H9 (cell line): ENCODE results near the gene NHSL2. TPM values are rescaled to one million over a fixed set of nuclear protein-coding genes. Genes with fewer than 3 reads are reported as not detected.

ENCODE experiments used
- DNase-seq: peaks from one replicate; pipeline ENCODE4 v3.0.0-alpha.2; 2017
- H2AFZ ChIP-seq: one replicate; pipeline ENCODE4 v1.6.1; 2013; ENCODE audit warnings: mild to moderate bottlenecking, low read length, control low read depth, moderate library complexity
- H2AK5ac ChIP-seq: 2 replicates; pipeline ENCODE4 v1.6.1; 2013; ENCODE audit warnings: low read length, control low read depth, mixed read lengths; ENCODE audit not compliant: insufficient read length
- H2BK120ac ChIP-seq: one replicate; pipeline ENCODE4 v1.6.1; 2013; ENCODE audit warnings: low read depth, mild to moderate bottlenecking, low read length, control low read depth, inconsistent platforms; ENCODE audit not compliant: poor library complexity, severe bottlenecking
- H2BK12ac ChIP-seq: 2 replicates; pipeline ENCODE4 v1.6.1; 2013; ENCODE audit warnings: low read length, control low read depth, mixed read lengths, low read depth; ENCODE audit not compliant: insufficient read length
- H2BK15ac ChIP-seq: 2 replicates; pipeline ENCODE4 v1.6.1; 2013; ENCODE audit warnings: low read depth, low read length, control low read depth
- H2BK20ac ChIP-seq: one replicate; pipeline ENCODE4 v1.6.1; 2013; ENCODE audit warnings: low read depth, mild to moderate bottlenecking, low read length, control low read depth, inconsistent platforms; ENCODE audit not compliant: poor library complexity, severe bottlenecking
- H2BK5ac ChIP-seq: 2 replicates; pipeline ENCODE4 v1.6.1; 2013; ENCODE audit warnings: low read length, control low read depth, mixed read lengths; ENCODE audit not compliant: insufficient read length
- H3K14ac ChIP-seq: 2 replicates; pipeline ENCODE4 v1.6.1; 2013; ENCODE audit warnings: low read length, control low read depth; ENCODE audit not compliant: insufficient read depth
- H3K18ac ChIP-seq: 2 replicates; pipeline ENCODE4 v1.6.1; 2013; ENCODE audit warnings: low read depth, mild to moderate bottlenecking, mixed read lengths, low read length, control low read depth; ENCODE audit not compliant: insufficient read length
- H3K23ac ChIP-seq: 2 replicates; pipeline ENCODE4 v1.6.1; 2013; ENCODE audit warnings: low read length, control low read depth, mixed read lengths, low read depth; ENCODE audit not compliant: insufficient read length
- H3K23me2 ChIP-seq: 2 replicates; pipeline ENCODE4 v1.6.1; 2013; ENCODE audit warnings: low read depth, mild to moderate bottlenecking, mixed read lengths, low read length, control low read depth; ENCODE audit not compliant: insufficient read length, poor library complexity, severe bottlenecking
- H3K27ac ChIP-seq: 2 replicates; pipeline ENCODE4 v1.5.1; 2013; ENCODE audit warnings: low read length, control low read depth, mixed read lengths, low read depth; ENCODE audit not compliant: insufficient read length
- H3K27me3 ChIP-seq: 2 replicates; pipeline ENCODE4 v1.6.1; 2013; ENCODE audit warnings: low read length, control low read depth, inconsistent platforms; ENCODE audit not compliant: insufficient read depth
- H3K4ac ChIP-seq: 2 replicates; pipeline ENCODE4 v1.6.1; 2013; ENCODE audit warnings: low read depth, mild to moderate bottlenecking, control low read depth, inconsistent platforms, low read length, moderate library complexity
- H3K4me1 ChIP-seq: 2 replicates; pipeline ENCODE4 v1.6.1; 2013; ENCODE audit warnings: low read length, control low read depth, inconsistent platforms; ENCODE audit not compliant: insufficient read depth
- H3K4me2 ChIP-seq: 2 replicates; pipeline ENCODE4 v1.6.1; 2013; ENCODE audit warnings: low read length, control low read depth, mixed read lengths; ENCODE audit not compliant: insufficient read length, insufficient read depth
- H3K56ac ChIP-seq: 2 replicates; pipeline ENCODE4 v1.6.1; 2013; ENCODE audit warnings: low read depth, mild to moderate bottlenecking, mixed read lengths, low read length, control low read depth; ENCODE audit not compliant: insufficient read length
- H3K79me1 ChIP-seq: 2 replicates; pipeline ENCODE4 v1.6.1; 2013; ENCODE audit warnings: low read depth, mild to moderate bottlenecking, moderate library complexity, low read length, control low read depth, inconsistent platforms; ENCODE audit not compliant: insufficient read depth, poor library complexity, severe bottlenecking
- H3K79me2 ChIP-seq: 2 replicates; pipeline ENCODE4 v1.6.1; 2013; ENCODE audit warnings: low read length, control low read depth, inconsistent platforms; ENCODE audit not compliant: insufficient read depth
- H3K9ac ChIP-seq: 2 replicates; pipeline ENCODE4 v1.6.1; 2013; ENCODE audit warnings: low read length, control low read depth, mixed read lengths; ENCODE audit not compliant: insufficient read length; ENCODE audit errors: extremely low read depth
- H3K9me3 ChIP-seq: one replicate; pipeline ENCODE4 v1.6.1; 2013; ENCODE audit warnings: low read depth, low read length, inconsistent platforms; ENCODE audit not compliant: control insufficient read depth
- H3T11ph ChIP-seq: one replicate; pipeline ENCODE4 v1.6.1; 2013; ENCODE audit warnings: mild to moderate bottlenecking, low read length, control low read depth, inconsistent platforms
- H4K20me1 ChIP-seq: one replicate; pipeline ENCODE4 v1.6.1; 2013; ENCODE audit not compliant: control insufficient read depth, insufficient read length, insufficient read depth
- H4K5ac ChIP-seq: 2 replicates; pipeline ENCODE4 v1.6.1; 2013; ENCODE audit warnings: low read depth, mild to moderate bottlenecking, mixed read lengths, low read length, control low read depth; ENCODE audit not compliant: insufficient read length
- H4K8ac ChIP-seq: replicated peaks from 2 replicates; pipeline ENCODE4 v1.6.1; 2013; ENCODE audit warnings: low read length, control low read depth, mixed read lengths, low read depth; ENCODE audit not compliant: insufficient read length
- H4K91ac ChIP-seq: 2 replicates; pipeline ENCODE4 v1.6.1; 2013; ENCODE audit warnings: low read depth, mild to moderate bottlenecking, moderate library complexity, mixed read lengths, low read length, control low read depth; ENCODE audit not compliant: insufficient read length
- H3K27ac Mint-ChIP-seq, 3 experiments: 2 replicates in 2 of 3; 3 replicates in 1 of 3; pipeline ENCODE4 v1.8.0; 2020 to 2021; ENCODE audit warnings: mixed read lengths in 3 of 3, mild to moderate bottlenecking in 1 of 3, moderate library complexity in 1 of 3
- H3K27me3 Mint-ChIP-seq: 2 replicates; pipeline ENCODE4 v1.8.0; 2021; ENCODE audit warnings: low read depth, mild to moderate bottlenecking, moderate library complexity, mixed read lengths
- H3K36me3 Mint-ChIP-seq, 3 experiments: 2 replicates in 2 of 3; 3 replicates in 1 of 3; pipeline ENCODE4 v1.8.0; 2020 to 2021; ENCODE audit warnings: low read depth in 3 of 3, mixed read lengths in 3 of 3; ENCODE audit not compliant: insufficient read depth in 1 of 3
- H3K4me1 Mint-ChIP-seq, 2 experiments: 2 replicates each; pipeline ENCODE4 v1.8.0; 2020; ENCODE audit warnings: mixed read lengths in 2 of 2
- H3K4me3 Mint-ChIP-seq, 2 experiments: 2 replicates in 1 of 2; 3 replicates in 1 of 2; pipeline ENCODE4 v1.8.0; 2020 to 2021; ENCODE audit warnings: mild to moderate bottlenecking in 2 of 2, mixed read lengths in 2 of 2, moderate library complexity in 1 of 2
- H3K9me3 Mint-ChIP-seq, 2 experiments: 2 replicates in 1 of 2; 3 replicates in 1 of 2; pipeline ENCODE4 v1.8.0; 2020; ENCODE audit warnings: mild to moderate bottlenecking in 2 of 2, mixed read lengths in 2 of 2, moderate library complexity in 1 of 2
- WGBS: extraction: QIAGEN DNeasy Blood & Tissue Kit; methylation state at CpG from one replicate; pipeline ENCODE4 v1.1.7; 2013; ENCODE audit warnings: missing lambda C conversion rate, low lambda C conversion rate, mixed read lengths; ENCODE audit not compliant: insufficient read length; ENCODE audit errors: extremely low coverage; 5-methylcytosine and 5-hydroxymethylcytosine counted together
- total RNA-seq: library from RNA; stranded (reverse); gene quantifications from 2 replicates; pipeline ENCODE4 v1.2.1, GENCODE V29; 2021
- TF ChIP-seq, protein P1 (sequence below): fragments of 200-600 bp; sonication (generic); conservative IDR thresholded peaks from 3 replicates; pipeline ENCODE4 v1.8.0; 2021; ENCODE audit warnings: antibody characterized with exemption, mild to moderate bottlenecking

NHSL2 gene
- total RNA-seq, 1 experiment from 2014 or later: 6.4 TPM

DNA sequence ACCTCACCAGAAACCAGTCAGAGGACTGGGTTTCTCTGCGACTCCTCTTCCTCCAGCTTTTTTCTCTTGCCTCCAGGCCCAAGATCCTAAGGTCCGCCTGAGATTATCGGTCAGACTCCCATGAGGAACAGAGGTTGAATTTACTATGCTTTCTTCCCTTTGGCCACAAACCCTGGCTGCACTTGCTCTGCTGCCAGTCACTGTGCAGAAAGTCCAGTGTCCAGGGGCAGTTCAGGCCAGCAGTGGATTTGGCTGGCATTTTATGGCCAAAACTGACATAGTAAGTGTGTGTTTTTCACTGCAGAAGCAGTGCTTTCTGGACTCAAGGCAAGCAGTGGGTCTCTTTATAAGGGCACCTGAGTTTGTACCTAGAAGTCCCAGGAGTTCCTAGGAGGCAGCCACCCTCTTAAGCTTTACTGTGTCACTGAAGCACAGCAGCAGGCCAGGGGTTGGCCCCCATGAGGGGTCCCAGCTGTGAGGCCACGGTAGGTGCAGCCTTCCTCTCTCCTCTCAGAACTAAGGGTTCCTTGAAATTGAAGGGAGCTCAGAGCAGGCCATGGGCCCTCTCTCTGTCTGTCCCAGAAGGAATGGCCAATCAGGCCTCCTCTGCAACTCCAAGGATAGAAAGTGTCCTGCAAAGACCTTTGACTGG is 217.7 kb downstream of the NHSL2 start:
- Histone ChIP-seq H3K56ac (no peak overlapping the region), H3K18ac (no peak overlapping the region), H3K79me2 (no peaks in the 10 kb centered on the region), H4K5ac (no peak overlapping the region), H3K4ac (no peak overlapping the region), H2BK5ac (no peak overlapping the region), H4K8ac (no peak overlapping the region), H4K91ac (no peak overlapping the region), H3K9ac (no peak overlapping the region), H2BK120ac (no peak overlapping the region), H3K14ac (no peak overlapping the region), H3K79me1 (no peaks in the 10 kb centered on the region), H3K9me3 (peaks cover 23% of the 10 kb centered on the region), H2AFZ (no peak overlapping the region), H2BK15ac (no peak overlapping the region), H3K23ac (no peak overlapping the region), H3K23me2 (no peaks in the 10 kb centered on the region), H2BK20ac (no peak overlapping the region), H3K4me2 (no peak overlapping the region), H3K27me3 (peaks cover 13% of the 10 kb centered on the region; the same call in 1 of the 2 replicates), H2AK5ac (no peak overlapping the region), H3K4me1 (peaks cover 3% of the 10 kb centered on the region; the same call in 1 of the 2 replicates), H3T11ph (no peak overlapping the region), H3K27ac (no peak overlapping the region), H4K20me1 (no peaks in the 10 kb centered on the region), H2BK12ac (no peak overlapping the region)
- TF ChIP-seq, protein P1, sequence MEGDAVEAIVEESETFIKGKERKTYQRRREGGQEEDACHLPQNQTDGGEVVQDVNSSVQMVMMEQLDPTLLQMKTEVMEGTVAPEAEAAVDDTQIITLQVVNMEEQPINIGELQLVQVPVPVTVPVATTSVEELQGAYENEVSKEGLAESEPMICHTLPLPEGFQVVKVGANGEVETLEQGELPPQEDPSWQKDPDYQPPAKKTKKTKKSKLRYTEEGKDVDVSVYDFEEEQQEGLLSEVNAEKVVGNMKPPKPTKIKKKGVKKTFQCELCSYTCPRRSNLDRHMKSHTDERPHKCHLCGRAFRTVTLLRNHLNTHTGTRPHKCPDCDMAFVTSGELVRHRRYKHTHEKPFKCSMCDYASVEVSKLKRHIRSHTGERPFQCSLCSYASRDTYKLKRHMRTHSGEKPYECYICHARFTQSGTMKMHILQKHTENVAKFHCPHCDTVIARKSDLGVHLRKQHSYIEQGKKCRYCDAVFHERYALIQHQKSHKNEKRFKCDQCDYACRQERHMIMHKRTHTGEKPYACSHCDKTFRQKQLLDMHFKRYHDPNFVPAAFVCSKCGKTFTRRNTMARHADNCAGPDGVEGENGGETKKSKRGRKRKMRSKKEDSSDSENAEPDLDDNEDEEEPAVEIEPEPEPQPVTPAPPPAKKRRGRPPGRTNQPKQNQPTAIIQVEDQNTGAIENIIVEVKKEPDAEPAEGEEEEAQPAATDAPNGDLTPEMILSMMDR: no peak
- H3K27me3 Mint-ChIP-seq: peaks cover 60% of the 10 kb centered on the region
- no peak for DNase-seq
- H3K27ac Mint-ChIP-seq: no peak overlapping the region
- WGBS: no CpG with 5 or more reads among the region's 4 CpGs
- H3K36me3 Mint-ChIP-seq: peaks cover 20 to 24% (median 21%) of the 10 kb centered on the region in 3 experiments; a peak in 6 of 7 replicates
- peaks cover 29 to 30% of the 10 kb centered on the region in 2 experiments for H3K4me1 Mint-ChIP-seq
- H3K9me3 Mint-ChIP-seq: peaks cover 75 to 81% of the 10 kb centered on the region in 2 experiments
- H3K4me3 Mint-ChIP-seq: no peak overlapping the region
